Epithelial cell of umbilical artery (primary cell): ENCODE data around the gene ZSCAN16. TPM values are rescaled to one million over a fixed set of nuclear protein-coding genes. Genes with fewer than 3 reads are reported as not detected.

Source experiments
- total RNA-seq: library from RNA; depleted of rRNA; stranded (reverse); fragments of >200 nt; gene quantifications from 2 replicates; pipeline ENCODE4 v1.2.3, GENCODE V29; 2014

Gene ZSCAN16
- 10.7 and 15.3 TPM in 2 replicates for total RNA-seq

GRCh38 chr6:28124350-28124970 lies at the start of gene ZSCAN16:
ZSCAN16 (plus strand) TSS chr6:28124609; CDS start chr6:28125444, 835 bp downstream.

GRCh38 chr6:28080381-28080630 lies 44.1 kb upstream of the ZSCAN16 start, which contains the start of gene ZNF165:
ZNF165 (plus strand) TSS chr6:28080568; CDS start chr6:28085481, 4,913 bp downstream.

DNA sequence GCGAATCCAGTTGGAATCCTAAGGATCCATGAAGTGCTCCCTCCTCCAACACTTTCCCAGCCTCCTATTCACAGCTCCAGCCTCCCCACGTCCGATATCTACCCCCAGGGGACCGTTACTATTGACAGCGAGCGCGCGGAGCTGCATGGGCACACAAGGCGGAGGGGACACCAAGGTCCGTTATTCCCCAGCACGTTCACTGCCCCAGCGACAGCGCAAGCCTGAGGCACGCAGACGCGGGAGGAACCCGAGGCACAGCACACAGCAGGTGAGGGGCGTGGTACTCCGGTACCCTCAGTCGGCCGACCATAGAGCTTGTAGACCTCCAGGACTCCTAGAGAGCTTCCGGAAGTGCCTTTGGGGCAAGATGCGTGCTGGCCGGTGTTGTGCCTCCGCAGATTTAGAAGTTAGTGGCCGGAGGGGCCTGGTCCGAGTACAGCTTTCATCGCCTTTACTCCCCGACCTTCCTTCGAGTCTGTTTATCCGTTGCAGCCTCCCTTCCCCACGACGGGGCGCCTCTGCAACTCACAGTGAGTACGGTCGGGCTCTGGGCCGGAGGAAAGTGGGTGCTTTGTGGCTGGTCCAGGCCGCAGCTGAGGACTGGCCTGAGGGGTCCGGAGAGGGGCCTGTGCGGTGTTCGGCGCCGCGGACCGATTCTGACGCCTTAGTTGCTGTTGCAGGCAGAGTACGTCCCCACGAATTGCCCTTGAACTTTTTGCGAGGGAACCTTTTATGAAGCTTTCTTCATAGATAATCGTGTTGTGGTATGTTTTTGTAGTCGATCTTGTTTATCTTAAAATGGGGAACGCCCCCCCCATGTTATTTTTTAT lies 17.3 kb downstream of the ZSCAN16 start, which contains the start of gene ZKSCAN8:
Gene ZKSCAN8 (plus strand): TSS at position 384 of the 830 bp plus-strand sequence. CDS start 6,525 bp downstream, outside the sequence.

Other genes with a start within 250 kb of the ZSCAN16 start
- gene OR2B2, start 212.2 kb upstream of the ZSCAN16 start, total RNA-seq, result not detected in 2 replicates
- gene OR2B6, start 167.4 kb upstream of the ZSCAN16 start, total RNA-seq, result not detected in 2 replicates
- gene ZNF165, start 44.0 kb upstream of the ZSCAN16 start, total RNA-seq, result 0.46 and 0.65 TPM in 2 replicates
- gene ZKSCAN8, start 17.3 kb downstream of the ZSCAN16 start, total RNA-seq, result 8.8 and 16.7 TPM in 2 replicates
- gene ZSCAN9, start 100.7 kb downstream of the ZSCAN16 start, total RNA-seq, result 14.6 and 17.9 TPM in 2 replicates
- 4.7 and 5.2 TPM in 2 replicates for gene ZKSCAN4, start 127.7 kb downstream of the ZSCAN16 start, total RNA-seq
- gene NKAPL, start 134.7 kb downstream of the ZSCAN16 start, total RNA-seq, result 0.30 and 0.32 TPM in 2 replicates
- gene ZSCAN26, start 142.5 kb downstream of the ZSCAN16 start, total RNA-seq, result 10.4 and 26.1 TPM in 2 replicates
- gene PGBD1, start 157.0 kb downstream of the ZSCAN16 start, total RNA-seq, result 7.5 and 9.0 TPM in 2 replicates
- gene ZSCAN31, start 211.5 kb downstream of the ZSCAN16 start, total RNA-seq, result 14.3 and 15.7 TPM in 2 replicates
- gene ZKSCAN3, start 225.3 kb downstream of the ZSCAN16 start, total RNA-seq, result 1.9 and 5.5 TPM in 2 replicates